MCF 10A (cell line): ENCODE results near the gene C1GALT1. TPM values are rescaled to one million over a fixed set of nuclear protein-coding genes. Genes with fewer than 3 reads are reported as not detected.
A peak's percentile ranks its signal among the peaks of the same experiment; 100 is the strongest.

Experiments used
- BruUV-seq: library from RNA; stranded (reverse); fragments of 400-500 nt; replicated peaks from 2 replicates; lab custom pipeline; 2021; lab: Mats Ljungman, UMichigan
- CTCF ChIA-PET: fragments of 300-600 bp; sonication (Branson Sonifier 250); formaldehyde crosslinking; extraction: SDS; loops from one replicate; lab custom pipeline; 2021; ENCODE audit warnings: antibody characterized with exemption, inconsistent platforms; lab: Yijun Ruan, JAX
- POLR2A ChIA-PET: fragments of 300-600, 350-650 bp; sonication (Branson Sonifier 250); formaldehyde crosslinking; extraction: SDS; loops from one replicate; lab custom pipeline; 2020; ENCODE audit warnings: antibody characterized with exemption, inconsistent platforms; lab: Yijun Ruan, JAX
- DNase-seq: peaks from one replicate; pipeline ENCODE4 v3.0.0-alpha.2; 2018; ENCODE audit not compliant: unreplicated experiment
- H3K27ac Mint-ChIP-seq: one replicate; pipeline ENCODE4 v1.8.0; 2022; ENCODE audit warnings: mild to moderate bottlenecking, low read depth, mixed read lengths; ENCODE audit not compliant: unreplicated experiment
- H3K27me3 Mint-ChIP-seq: one replicate; pipeline ENCODE4 v1.8.0; 2022; ENCODE audit warnings: mixed read lengths; ENCODE audit not compliant: insufficient read depth, unreplicated experiment
- H3K36me3 Mint-ChIP-seq: one replicate; pipeline ENCODE4 v1.8.0; 2022; ENCODE audit warnings: mild to moderate bottlenecking, moderate library complexity, mixed read lengths; ENCODE audit not compliant: insufficient read depth, unreplicated experiment
- H3K4me1 Mint-ChIP-seq: one replicate; pipeline ENCODE4 v1.8.0; 2022; ENCODE audit warnings: mixed read lengths; ENCODE audit not compliant: insufficient read depth, unreplicated experiment
- H3K4me3 Mint-ChIP-seq: one replicate; pipeline ENCODE4 v1.8.0; 2022; ENCODE audit warnings: mild to moderate bottlenecking, moderate library complexity, mixed read lengths; ENCODE audit not compliant: unreplicated experiment
- H3K9me3 Mint-ChIP-seq: one replicate; pipeline ENCODE4 v1.8.0; 2022; ENCODE audit warnings: mixed read lengths; ENCODE audit not compliant: unreplicated experiment
- CTCF ChIP-seq: fragments of 200-600 bp; IDR thresholded peaks from one replicate; pipeline ENCODE4 v1.8.0; 2022; ENCODE audit warnings: antibody characterized with exemption, mild to moderate bottlenecking; ENCODE audit not compliant: unreplicated experiment
- intact Hi-C: fragments of 100-400 bp; cut with micrococcal nuclease; formaldehyde crosslinking; loops from 2 replicates; pipeline ENCODE4 v1.14.1; 2022
- total RNA-seq: library from RNA; stranded (reverse); gene quantifications from 2 replicates; pipeline ENCODE4 v1.2.3, GENCODE V29; 2022

C1GALT1 gene
- total RNA-seq, 1 experiment from 2014 or later: 30.9 TPM

GRCh38 chr7:7214398-7215347 is 32.3 kb downstream of the C1GALT1 start:
- no TSS peak for BruUV-seq
- Mint-ChIP-seq H3K27ac (no peak overlapping the region), H3K4me3 (no peak overlapping the region), H3K36me3 (peaks cover 51% of the 10 kb centered on the region), H3K27me3 (no peaks in the 10 kb centered on the region), H3K4me1 (peaks cover 12% of the 10 kb centered on the region), H3K9me3 (peaks cover 6% of the 10 kb centered on the region)
- TF ChIP-seq CTCF: no peak
- ChIA-PET POLR2A (interaction anchor here (1.0 kb wide), 1 partner anchor 11 kb away, joined by 3 read pairs; no protein-coding TSS in a partner anchor), CTCF (no interaction called here)
- DNase-seq: no peak
- intact Hi-C loops: no loop called here

- Mint-ChIP-seq H3K9me3 (peaks cover 6% of the 10 kb centered on the region), H3K4me1 (peaks cover 20% of the 10 kb centered on the region), H3K36me3 (peaks cover 42% of the 10 kb centered on the region), H3K27me3 (no peaks in the 10 kb centered on the region), H3K4me3 (no peak overlapping the region), H3K27ac (no peak overlapping the region)
- ChIA-PET POLR2A (no interaction called here), CTCF (no interaction called here)
- intact Hi-C loops: no loop called here
- no peak for DNase-seq
- BruUV-seq: no TSS peak
- no peak for TF ChIP-seq CTCF
These were observed 33.9 kb downstream of the C1GALT1 start for GRCh38 chr7:7216279-7216678.

- DNase-seq: peak; percentile 17
- no peak overlapping the region for H3K27ac Mint-ChIP-seq
- TF ChIP-seq CTCF: no peak
- no peak overlapping the region for H3K4me3 Mint-ChIP-seq
- ChIA-PET POLR2A (interaction anchor here (0.6 to 6.9 kb wide), 5 partner anchors 10 to 228 kb away, joined by 3 to 55 read pairs (median 4); partner anchors contain the start of gene C1GALT1), CTCF (interaction anchor here (0.6 to 0.7 kb wide), 2 partner anchors 9 to 62 kb away, joined by 3 read pairs; no protein-coding TSS in a partner anchor)
- peaks cover 24% of the 10 kb centered on the region for H3K4me1 Mint-ChIP-seq
- peaks cover 6% of the 10 kb centered on the region for H3K9me3 Mint-ChIP-seq
- no TSS peak for BruUV-seq
- H3K27me3 Mint-ChIP-seq: no peaks in the 10 kb centered on the region
- intact Hi-C loops: no loop called here
- H3K36me3 Mint-ChIP-seq: peaks cover 33% of the 10 kb centered on the region
These were observed 36.9 kb downstream of the C1GALT1 start for GRCh38 chr7:7219216-7219615.

GRCh38 chr7:7220821-7221220 is 38.5 kb downstream of the C1GALT1 start:
- Mint-ChIP-seq H3K4me3 (no peak overlapping the region), H3K27ac (peak overlapping the region; percentile 92), H3K9me3 (peaks cover 14% of the 10 kb centered on the region), H3K36me3 (peaks cover 28% of the 10 kb centered on the region), H3K27me3 (no peaks in the 10 kb centered on the region), H3K4me1 (peaks cover 24% of the 10 kb centered on the region)
- ChIA-PET CTCF (interaction anchor here (1.1 to 1.6 kb wide), 2 partner anchors 196 to 218 kb away, joined by 3 read pairs; no protein-coding TSS in a partner anchor), POLR2A (interaction anchor here (1.0 to 6.9 kb wide), 11 partner anchors 12 to 119 kb away, joined by 3 to 55 read pairs (median 4); partner anchors contain the start of gene C1GALT1)
- intact Hi-C loops: no loop called here
- no TSS peak for BruUV-seq
- DNase-seq: no peak
- TF ChIP-seq CTCF: no peak
